ENCODE data around the gene LAMC3. TPM values are rescaled to one million over a fixed set of nuclear protein-coding genes. Genes with fewer than 3 reads are reported as not detected.

Gene LAMC3
- total and polyA plus RNA-seq, 2 donors from 2014 or later: 13.4 to 13.8 TPM

- Histone ChIP-seq H3K36me3 (ENCODE audit: control insufficient read depth in 2 of 3, insufficient read depth in 3 of 3, low read length in 3 of 3) (peaks cover 0 to 2% (median 0%) of the 10 kb centered on the region in 3 donors), H3K27ac (ENCODE audit: low read depth in 2 of 2, low read length in 2 of 2) (peak overlapping the region; percentile 38 to 52), H3K9me3 (ENCODE audit: control insufficient read depth in 2 of 3, insufficient read depth in 1 of 3, low read length in 3 of 3) (no peaks in the 10 kb centered on the region), H3K4me3 (ENCODE audit: low read length in 3 of 3) (no peak overlapping the region), H3K27me3 (ENCODE audit: control insufficient read depth, insufficient read depth, low read length) (no peaks in the 10 kb centered on the region), H3K9ac (ENCODE audit: low read length in 3 of 3) (no peak overlapping the region), H3K4me1 (ENCODE audit: control insufficient read depth in 2 of 3, insufficient read depth in 2 of 3, low read depth in 1 of 3, low read length in 3 of 3) (peaks cover 0 to 14% (median 11%) of the 10 kb centered on the region in 3 donors)
- DNase-seq (peak in 1 of 5 donors; percentile 72), FAIRE-seq (no peak)
- TF ChIP-seq, protein P1, sequence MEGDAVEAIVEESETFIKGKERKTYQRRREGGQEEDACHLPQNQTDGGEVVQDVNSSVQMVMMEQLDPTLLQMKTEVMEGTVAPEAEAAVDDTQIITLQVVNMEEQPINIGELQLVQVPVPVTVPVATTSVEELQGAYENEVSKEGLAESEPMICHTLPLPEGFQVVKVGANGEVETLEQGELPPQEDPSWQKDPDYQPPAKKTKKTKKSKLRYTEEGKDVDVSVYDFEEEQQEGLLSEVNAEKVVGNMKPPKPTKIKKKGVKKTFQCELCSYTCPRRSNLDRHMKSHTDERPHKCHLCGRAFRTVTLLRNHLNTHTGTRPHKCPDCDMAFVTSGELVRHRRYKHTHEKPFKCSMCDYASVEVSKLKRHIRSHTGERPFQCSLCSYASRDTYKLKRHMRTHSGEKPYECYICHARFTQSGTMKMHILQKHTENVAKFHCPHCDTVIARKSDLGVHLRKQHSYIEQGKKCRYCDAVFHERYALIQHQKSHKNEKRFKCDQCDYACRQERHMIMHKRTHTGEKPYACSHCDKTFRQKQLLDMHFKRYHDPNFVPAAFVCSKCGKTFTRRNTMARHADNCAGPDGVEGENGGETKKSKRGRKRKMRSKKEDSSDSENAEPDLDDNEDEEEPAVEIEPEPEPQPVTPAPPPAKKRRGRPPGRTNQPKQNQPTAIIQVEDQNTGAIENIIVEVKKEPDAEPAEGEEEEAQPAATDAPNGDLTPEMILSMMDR (IDR thresholded peaks at IDR 0.05; ENCODE audit: borderline replicate concordance, extremely low read depth, insufficient read depth): no peak
- intact Hi-C loops (cut with DNase I): no loop called here
Measured at GRCh38 chr9:131107760-131108159, 98.8 kb downstream of the LAMC3 start.

DNA sequence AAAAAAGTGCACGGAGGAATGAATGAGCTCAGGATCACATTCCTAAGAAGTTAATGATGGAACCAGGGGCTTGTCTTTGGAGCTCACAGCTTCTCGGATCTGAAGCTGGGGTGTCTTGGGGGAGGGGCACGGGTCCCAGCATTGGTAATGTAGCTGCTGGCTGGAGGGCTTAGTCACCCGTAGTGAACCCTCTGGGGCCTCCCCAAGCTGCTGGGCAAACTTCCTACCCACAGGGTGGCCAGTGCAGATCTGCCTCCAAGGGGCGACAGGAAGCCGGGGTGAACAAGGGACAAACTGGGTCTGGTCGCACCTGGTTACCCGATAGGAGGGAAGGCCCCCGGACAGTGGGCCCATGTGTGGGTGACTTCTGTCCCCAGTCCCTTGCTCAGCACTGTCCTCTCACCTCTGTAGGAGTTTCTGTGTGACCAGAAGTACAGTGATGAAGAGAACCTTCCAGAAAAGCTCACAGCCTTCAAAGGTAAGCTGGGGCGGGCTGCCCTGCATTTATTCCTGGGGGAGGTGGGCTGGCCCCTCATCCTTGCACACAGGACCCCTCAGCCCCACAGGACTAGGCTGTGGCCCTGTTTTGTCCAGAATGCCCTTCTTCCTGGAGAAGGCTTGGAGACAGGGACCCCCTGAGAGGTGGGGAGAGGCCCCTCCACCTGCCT lies 102.3 kb downstream of the LAMC3 start:
- DNase-seq (peak; percentile 45 to 93 (median 69)), FAIRE-seq (no peak)
- Histone ChIP-seq H3K4me1 (ENCODE audit: control insufficient read depth in 2 of 3, insufficient read depth in 2 of 3, low read depth in 1 of 3, low read length in 3 of 3) (peaks cover 0 to 11% (median 5%) of the 10 kb centered on the region in 3 donors), H3K27ac (ENCODE audit: low read depth in 2 of 2, low read length in 2 of 2) (peak overlapping the region; percentile 84 to 93), H3K4me3 (ENCODE audit: low read length in 3 of 3) (peak overlapping the region in 2 of 3 donors; percentile 47 to 65), H3K36me3 (ENCODE audit: control insufficient read depth in 2 of 3, insufficient read depth in 3 of 3, low read length in 3 of 3) (peaks cover 0 to 3% (median 2%) of the 10 kb centered on the region in 3 donors), H3K27me3 (ENCODE audit: control insufficient read depth, insufficient read depth, low read length) (no peaks in the 10 kb centered on the region), H3K9me3 (ENCODE audit: control insufficient read depth in 2 of 3, insufficient read depth in 1 of 3, low read length in 3 of 3) (no peaks in the 10 kb centered on the region), H3K9ac (ENCODE audit: low read length in 3 of 3) (peak overlapping the region in 1 of 3 donors; percentile 85)
- TF ChIP-seq, protein P1 (IDR thresholded peaks at IDR 0.05; ENCODE audit: borderline replicate concordance, extremely low read depth, insufficient read depth): no peak
- intact Hi-C loops (cut with DNase I): no loop called here

- peaks cover 0 to 11% (median 5%) of the 10 kb centered on the region in 3 donors for H3K4me1 ChIP-seq (ENCODE audit: control insufficient read depth in 2 of 3, insufficient read depth in 2 of 3, low read depth in 1 of 3, low read length in 3 of 3)
- H3K9ac ChIP-seq (ENCODE audit: low read length in 3 of 3): peak overlapping the region in 1 of 3 donors; percentile 85
- H3K36me3 ChIP-seq (ENCODE audit: control insufficient read depth in 2 of 3, insufficient read depth in 3 of 3, low read length in 3 of 3): peaks cover 0 to 8% (median 2%) of the 10 kb centered on the region in 3 donors
- no peak for FAIRE-seq
- peak overlapping the region in 2 of 3 donors; percentile 40 to 65 for H3K4me3 ChIP-seq (ENCODE audit: low read length in 3 of 3)
- no peaks in the 10 kb centered on the region for H3K9me3 ChIP-seq (ENCODE audit: control insufficient read depth in 2 of 3, insufficient read depth in 1 of 3, low read length in 3 of 3)
- H3K27ac ChIP-seq (ENCODE audit: low read depth in 2 of 2, low read length in 2 of 2): peak overlapping the region; percentile 84 to 93
- peak in 4 of 5 donors; percentile 52 to 75 (median 60) for DNase-seq
- TF ChIP-seq, protein P1 (IDR thresholded peaks at IDR 0.05; ENCODE audit: borderline replicate concordance, extremely low read depth, insufficient read depth): no peak
- H3K27me3 ChIP-seq (ENCODE audit: control insufficient read depth, insufficient read depth, low read length): no peaks in the 10 kb centered on the region
- intact Hi-C loops (cut with DNase I): no loop called here
Measured at GRCh38 chr9:131111854-131112311, 102.9 kb downstream of the LAMC3 start.

All from kidney (tissue), 14 donors.